Mucosa of descending colon (tissue), 3 donors: ENCODE results near the gene CTNS. TPM values are rescaled to one million over a fixed set of nuclear protein-coding genes. Genes with fewer than 3 reads are reported as not detected.

Source experiments
- ATAC-seq: fragments of 200-7000 bp; cut with Tn5 transposase; one replicate; pipeline ENCODE4 v1.9.1; 2020; ENCODE audit warnings: mild to moderate bottlenecking, moderate library complexity
- DNase-seq, 3 donors: peaks; one replicate each; pipeline ENCODE4 v3.0.0-alpha.2; 2020
- H3K36me3 ChIP-seq: fragments of 200-600 bp; one replicate; pipeline ENCODE4 v1.8.0; 2021; ENCODE audit warnings: low read depth, mild to moderate bottlenecking
- H3K4me1 ChIP-seq: fragments of 200-600 bp; one replicate; pipeline ENCODE4 v1.8.0; 2021; ENCODE audit warnings: low read depth, mild to moderate bottlenecking
- H3K4me3 ChIP-seq: fragments of 200-600 bp; one replicate; pipeline ENCODE4 v1.8.0; 2021; ENCODE audit warnings: mild to moderate bottlenecking
- H3K9me3 ChIP-seq: fragments of 200-600 bp; one replicate; pipeline ENCODE4 v1.8.0; 2021; ENCODE audit warnings: mild to moderate bottlenecking
- intact Hi-C, 2 donors: fragments of 100-400 bp; cut with DNase I in 1 of 2; cut with micrococcal nuclease in 1 of 2; formaldehyde crosslinking; loops; one replicate each; pipeline versions ENCODE4 v1.11.0 to v1.11.1; 2022; cut with DNase I, micrococcal nuclease
- total RNA-seq, 3 donors: library from RNA; stranded (reverse); fragmentation: NEBNext Ultra II Directional in 2 of 3; extraction: Animal tissue kit (Norgen Biotek cat#: 25700) in 2 of 3; gene quantifications; one replicate each; pipeline versions ENCODE4 v1.2.1 to v1.2.4, GENCODE V29; 2021 to 2023
- TF ChIP-seq, protein P1 (sequence below): fragments of 200-600 bp; IDR thresholded peaks from one replicate; pipeline ENCODE4 v1.8.0; 2022; ENCODE audit warnings: antibody characterized with exemption, mild to moderate bottlenecking
- donor health status: DM: no; HTN: no; CAD: no; lungs with moderate emphysema.
- donor health status: DM: no; HTN: no; CAD: no.
- donor health status: DM: no; HTN: yes; CAD: no.

CTNS gene
- total RNA-seq, 3 donors from 2014 or later = 9.6 to 13.4 (median 13.1) TPM

GRCh38 chr17:3645310-3645709 lies 8.8 kb downstream of the CTNS start:
- intact Hi-C loops = no loop called here
- Histone ChIP-seq H3K4me1 (no peaks in the 10 kb centered on the region), H3K36me3 (no peaks in the 10 kb centered on the region), H3K4me3 (no peak overlapping the region), H3K9me3 (no peaks in the 10 kb centered on the region)
- ATAC-seq = no peak
- DNase-seq = no peak
- TF ChIP-seq, protein P1, sequence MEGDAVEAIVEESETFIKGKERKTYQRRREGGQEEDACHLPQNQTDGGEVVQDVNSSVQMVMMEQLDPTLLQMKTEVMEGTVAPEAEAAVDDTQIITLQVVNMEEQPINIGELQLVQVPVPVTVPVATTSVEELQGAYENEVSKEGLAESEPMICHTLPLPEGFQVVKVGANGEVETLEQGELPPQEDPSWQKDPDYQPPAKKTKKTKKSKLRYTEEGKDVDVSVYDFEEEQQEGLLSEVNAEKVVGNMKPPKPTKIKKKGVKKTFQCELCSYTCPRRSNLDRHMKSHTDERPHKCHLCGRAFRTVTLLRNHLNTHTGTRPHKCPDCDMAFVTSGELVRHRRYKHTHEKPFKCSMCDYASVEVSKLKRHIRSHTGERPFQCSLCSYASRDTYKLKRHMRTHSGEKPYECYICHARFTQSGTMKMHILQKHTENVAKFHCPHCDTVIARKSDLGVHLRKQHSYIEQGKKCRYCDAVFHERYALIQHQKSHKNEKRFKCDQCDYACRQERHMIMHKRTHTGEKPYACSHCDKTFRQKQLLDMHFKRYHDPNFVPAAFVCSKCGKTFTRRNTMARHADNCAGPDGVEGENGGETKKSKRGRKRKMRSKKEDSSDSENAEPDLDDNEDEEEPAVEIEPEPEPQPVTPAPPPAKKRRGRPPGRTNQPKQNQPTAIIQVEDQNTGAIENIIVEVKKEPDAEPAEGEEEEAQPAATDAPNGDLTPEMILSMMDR = no peak

DNA sequence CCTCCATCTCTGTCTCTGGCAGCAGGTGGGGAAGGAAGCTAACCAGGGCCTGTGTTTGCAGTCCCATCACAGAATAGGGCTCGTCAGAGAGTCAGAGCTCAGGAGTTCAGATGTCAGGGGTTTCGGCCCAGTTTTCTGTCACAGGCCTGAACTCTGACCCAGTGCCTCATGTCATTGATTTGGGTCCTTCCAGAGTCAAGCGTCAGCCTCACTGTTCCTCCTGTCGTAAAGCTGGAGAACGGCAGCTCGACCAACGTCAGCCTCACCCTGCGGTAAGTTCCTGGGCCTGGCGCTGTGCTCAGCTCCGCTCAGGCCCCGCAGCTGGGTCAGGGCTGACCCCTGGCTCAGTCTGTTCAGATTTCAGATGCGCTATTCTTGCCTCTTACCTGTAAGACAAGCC lies 10.7 kb downstream of the CTNS start:
- DNase-seq = no peak
- TF ChIP-seq, protein P1 = no peak
- Histone ChIP-seq H3K4me3 (no peak overlapping the region), H3K36me3 (no peaks in the 10 kb centered on the region), H3K4me1 (no peaks in the 10 kb centered on the region), H3K9me3 (no peaks in the 10 kb centered on the region)
- intact Hi-C loops = no loop called here
- ATAC-seq = no peak

DNA sequence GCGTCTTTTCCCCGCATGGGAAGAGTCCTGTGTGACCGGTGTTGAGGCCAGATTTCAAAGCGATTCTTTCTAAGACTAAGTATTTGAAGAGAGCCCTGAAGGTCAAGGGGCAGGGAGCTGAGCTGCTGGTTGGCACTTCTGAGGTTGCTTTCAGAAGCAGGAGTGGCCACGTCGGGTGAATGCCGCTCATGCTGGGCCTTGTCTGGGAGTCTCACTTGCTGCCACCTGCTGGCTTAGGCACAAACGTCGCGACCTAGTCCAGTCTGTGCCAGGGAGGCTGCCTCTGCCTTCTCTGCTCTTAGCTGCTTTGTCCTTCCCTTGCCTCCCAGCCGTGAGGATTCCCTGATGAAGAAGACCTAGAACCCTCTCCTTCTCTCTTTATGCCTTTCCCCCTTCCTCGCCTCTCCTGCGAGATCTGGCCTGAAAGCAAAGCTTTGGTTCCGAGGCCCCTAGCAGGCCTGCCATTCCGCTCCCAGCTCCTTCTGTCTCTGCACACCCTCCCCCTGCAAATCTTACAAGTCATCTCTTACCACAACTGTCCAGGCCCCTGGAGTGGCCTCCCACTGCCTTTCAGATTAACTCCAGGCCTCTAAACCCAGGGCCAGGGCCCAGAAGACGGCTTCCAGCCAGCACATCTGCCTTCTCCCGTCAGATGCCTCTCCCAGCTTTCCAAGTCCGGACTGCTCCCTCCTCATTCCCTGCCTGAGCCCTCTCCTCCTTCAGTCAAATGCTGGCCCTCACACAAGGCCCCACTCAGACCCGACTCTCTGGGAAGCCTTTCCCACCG lies 11.4 kb downstream of the CTNS start:
- intact Hi-C loops = no loop called here
- no peaks in the 10 kb centered on the region for H3K36me3 ChIP-seq
- H3K4me3 ChIP-seq = no peak overlapping the region
- DNase-seq (peak in 2 of 3 donors; percentile 77 to 78), ATAC-seq (peak; percentile 93)
- H3K9me3 ChIP-seq = no peaks in the 10 kb centered on the region
- TF ChIP-seq, protein P1 = peak; percentile 14
- H3K4me1 ChIP-seq = no peaks in the 10 kb centered on the region

GRCh38 chr17:3655766-3656165 lies 19.2 kb downstream of the CTNS start:
- TF ChIP-seq, protein P1 = no peak
- intact Hi-C loops = no loop called here
- no peak for ATAC-seq
- H3K4me1 ChIP-seq = peaks cover 9% of the 10 kb centered on the region
- DNase-seq = no peak
- no peak overlapping the region for H3K4me3 ChIP-seq
- no peaks in the 10 kb centered on the region for H3K36me3 ChIP-seq
- no peaks in the 10 kb centered on the region for H3K9me3 ChIP-seq

DNA sequence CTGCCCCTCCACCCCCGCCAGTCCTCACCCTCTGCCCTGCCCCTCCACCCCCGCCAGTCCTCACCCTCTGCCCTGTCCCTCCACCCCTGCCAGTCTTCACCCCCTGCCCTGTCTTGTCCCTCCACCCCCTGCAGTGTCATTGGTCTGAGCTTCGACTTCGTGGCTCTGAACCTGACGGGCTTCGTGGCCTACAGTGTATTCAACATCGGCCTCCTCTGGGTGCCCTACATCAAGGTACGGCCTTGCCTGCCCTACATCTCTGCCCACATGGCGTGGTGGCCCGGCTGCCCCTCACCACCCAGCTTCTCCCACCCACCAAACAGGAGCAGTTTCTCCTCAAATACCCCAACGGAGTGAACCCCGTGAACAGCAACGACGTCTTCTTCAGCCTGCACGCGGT lies 19.8 kb downstream of the CTNS start:
- H3K9me3 ChIP-seq = no peaks in the 10 kb centered on the region
- ATAC-seq = no peak
- no peaks in the 10 kb centered on the region for H3K36me3 ChIP-seq
- H3K4me3 ChIP-seq = no peak overlapping the region
- peaks cover 9% of the 10 kb centered on the region for H3K4me1 ChIP-seq
- intact Hi-C loops = no loop called here
- DNase-seq = no peak
- TF ChIP-seq, protein P1 = no peak
